OCI-LY1 (cell line): ENCODE results near the gene TLR6.

Source experiments
- EZH2 ChIP-seq: fragments of 200-600 bp; sonication (generic), shearing (Covaris generic); IDR thresholded peaks from 2 replicates; pipeline ENCODE4 v1.8.0; 2017; ENCODE audit warnings: borderline replicate concordance, mixed run types, mild to moderate bottlenecking, antibody characterized with exemption, low read length, moderate library complexity, mixed read lengths
- TF ChIP-seq, protein P1 (sequence below): fragments of 200-600 bp; sonication (generic), shearing (Covaris generic); IDR thresholded peaks from 2 replicates; pipeline ENCODE4 v1.5.1; 2017; ENCODE audit warnings: mild to moderate bottlenecking, antibody characterized with exemption, low read length, moderate library complexity, mixed read lengths

DNA sequence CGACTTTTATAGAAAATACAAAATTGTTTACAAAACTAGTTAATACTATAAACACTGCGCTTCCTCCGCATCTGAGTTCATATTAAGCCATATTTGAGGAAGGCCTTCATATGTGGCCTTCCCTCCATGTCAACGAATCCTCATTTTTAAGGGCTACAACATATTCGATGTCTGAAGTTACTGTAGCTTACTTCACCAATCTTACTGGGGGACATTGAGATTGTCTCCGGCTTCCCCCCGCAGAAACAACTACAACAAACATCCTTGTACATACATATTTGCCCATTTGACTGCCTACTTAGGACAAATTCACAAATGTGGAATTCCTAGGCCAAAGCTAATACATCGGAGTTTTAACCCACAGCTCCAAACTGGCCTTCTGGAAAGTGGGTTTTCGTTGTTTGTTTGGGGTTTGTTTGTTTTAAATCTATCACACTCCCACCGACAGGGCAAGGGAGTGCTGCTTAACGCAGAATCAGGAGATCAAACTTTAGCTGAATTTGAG lies 10.4 kb upstream of the TLR6 start:
- TF ChIP-seq, protein P1, sequence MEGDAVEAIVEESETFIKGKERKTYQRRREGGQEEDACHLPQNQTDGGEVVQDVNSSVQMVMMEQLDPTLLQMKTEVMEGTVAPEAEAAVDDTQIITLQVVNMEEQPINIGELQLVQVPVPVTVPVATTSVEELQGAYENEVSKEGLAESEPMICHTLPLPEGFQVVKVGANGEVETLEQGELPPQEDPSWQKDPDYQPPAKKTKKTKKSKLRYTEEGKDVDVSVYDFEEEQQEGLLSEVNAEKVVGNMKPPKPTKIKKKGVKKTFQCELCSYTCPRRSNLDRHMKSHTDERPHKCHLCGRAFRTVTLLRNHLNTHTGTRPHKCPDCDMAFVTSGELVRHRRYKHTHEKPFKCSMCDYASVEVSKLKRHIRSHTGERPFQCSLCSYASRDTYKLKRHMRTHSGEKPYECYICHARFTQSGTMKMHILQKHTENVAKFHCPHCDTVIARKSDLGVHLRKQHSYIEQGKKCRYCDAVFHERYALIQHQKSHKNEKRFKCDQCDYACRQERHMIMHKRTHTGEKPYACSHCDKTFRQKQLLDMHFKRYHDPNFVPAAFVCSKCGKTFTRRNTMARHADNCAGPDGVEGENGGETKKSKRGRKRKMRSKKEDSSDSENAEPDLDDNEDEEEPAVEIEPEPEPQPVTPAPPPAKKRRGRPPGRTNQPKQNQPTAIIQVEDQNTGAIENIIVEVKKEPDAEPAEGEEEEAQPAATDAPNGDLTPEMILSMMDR, result no peak
- TF ChIP-seq EZH2, result no peak
